Omental fat pad (tissue), 4 donors: ENCODE measurements around the gene ZCCHC9. TPM values are rescaled to one million over a fixed set of nuclear protein-coding genes. Genes with fewer than 3 reads are reported as not detected.

Source experiments
- ATAC-seq: fragments of 150-250 bp; one replicate; pipeline ENCODE4 v1.9.1; 2016; ENCODE audit warnings: mild to moderate bottlenecking, moderate library complexity; ENCODE audit not compliant: low FRiP score
- DNase-seq: peaks from one replicate; pipeline ENCODE4 v3.0.0-alpha.2; 2019; ENCODE audit warnings: low spot score
- CTCF ChIP-seq, 3 donors: fragments of 450-650 bp; IDR thresholded peaks; one replicate each; pipeline ENCODE4 v1.5.1; 2016 to 2017; ENCODE audit warnings: antibody characterized with exemption in 3 of 3, mild to moderate bottlenecking in 3 of 3, moderate library complexity in 2 of 3
- total RNA-seq, 4 donors: library from RNA; depleted of rRNA; stranded (reverse); fragments of >200 nt; gene quantifications; one replicate each; pipeline ENCODE4 v1.1.0, GENCODE V29; 2016

The ZCCHC9 gene
- total RNA-seq, 4 donors from 2014 or later: 14.2 to 23.0 (median 20.0) TPM

GRCh38 chr5:81308836-81309235, 7.4 kb downstream of the ZCCHC9 start:
- DNase-seq: no peak
- ATAC-seq: no peak
- no peak for TF ChIP-seq CTCF (IDR thresholded peaks at IDR 0.05)

- ATAC-seq: no peak
- no peak for TF ChIP-seq CTCF (IDR thresholded peaks at IDR 0.05)
- DNase-seq: no peak
Observed at GRCh38 chr5:81310402-81311063, 9.1 kb downstream of the ZCCHC9 start.

GRCh38 chr5:81313278-81313677, 11.9 kb downstream of the ZCCHC9 start:
- no peak for TF ChIP-seq CTCF (IDR thresholded peaks at IDR 0.05)
- ATAC-seq: no peak
- DNase-seq: no peak

GRCh38 chr5:81313686-81314085, 12.3 kb downstream of the ZCCHC9 start:
- DNase-seq (no peak), ATAC-seq (no peak)
- no peak for TF ChIP-seq CTCF (IDR thresholded peaks at IDR 0.05)

GRCh38 chr5:81314581-81314980, 13.2 kb downstream of the ZCCHC9 start:
- DNase-seq: no peak
- no peak for TF ChIP-seq CTCF (IDR thresholded peaks at IDR 0.05)
- no peak for ATAC-seq

GRCh38 chr5:81315336-81315735, 13.9 kb downstream of the ZCCHC9 start:
- ATAC-seq (no peak), DNase-seq (no peak)
- TF ChIP-seq CTCF (IDR thresholded peaks at IDR 0.05): no peak

GRCh38 chr5:81315830-81316229, 14.4 kb downstream of the ZCCHC9 start:
- TF ChIP-seq CTCF (IDR thresholded peaks at IDR 0.05): no peak

More at GRCh38 chr5:81315830-81316229, 14.4 kb downstream of the ZCCHC9 start:
- DNase-seq (no peak), ATAC-seq (no peak)
